Fibroblast of villous mesenchyme (primary cell): ENCODE data around the gene FOXN1. TPM values are rescaled to one million over a fixed set of nuclear protein-coding genes. Genes with fewer than 3 reads are reported as not detected.

ENCODE experiments used
- DNase-seq: peaks from one replicate; pipeline ENCODE4 v3.0.0-alpha.2; 2010; ENCODE audit warnings: low read depth
- H3K4me3 ChIP-seq: 2 replicates; pipeline ENCODE4 v1.5.1; 2011; ENCODE audit warnings: low read depth, mild to moderate bottlenecking, low read length
- total RNA-seq: library from RNA; depleted of rRNA; stranded (reverse); fragments of >200 nt; gene quantifications from 2 replicates; pipeline ENCODE4 v1.2.3, GENCODE V29; 2012
- TF ChIP-seq, protein P1 (sequence below): IDR thresholded peaks from 2 replicates; pipeline ENCODE4 v1.5.1; 2012; ENCODE audit warnings: low read depth, mild to moderate bottlenecking, low read length; ENCODE audit not compliant: insufficient read depth

The FOXN1 gene
- total RNA-seq, 1 donor = not detected

DNA sequence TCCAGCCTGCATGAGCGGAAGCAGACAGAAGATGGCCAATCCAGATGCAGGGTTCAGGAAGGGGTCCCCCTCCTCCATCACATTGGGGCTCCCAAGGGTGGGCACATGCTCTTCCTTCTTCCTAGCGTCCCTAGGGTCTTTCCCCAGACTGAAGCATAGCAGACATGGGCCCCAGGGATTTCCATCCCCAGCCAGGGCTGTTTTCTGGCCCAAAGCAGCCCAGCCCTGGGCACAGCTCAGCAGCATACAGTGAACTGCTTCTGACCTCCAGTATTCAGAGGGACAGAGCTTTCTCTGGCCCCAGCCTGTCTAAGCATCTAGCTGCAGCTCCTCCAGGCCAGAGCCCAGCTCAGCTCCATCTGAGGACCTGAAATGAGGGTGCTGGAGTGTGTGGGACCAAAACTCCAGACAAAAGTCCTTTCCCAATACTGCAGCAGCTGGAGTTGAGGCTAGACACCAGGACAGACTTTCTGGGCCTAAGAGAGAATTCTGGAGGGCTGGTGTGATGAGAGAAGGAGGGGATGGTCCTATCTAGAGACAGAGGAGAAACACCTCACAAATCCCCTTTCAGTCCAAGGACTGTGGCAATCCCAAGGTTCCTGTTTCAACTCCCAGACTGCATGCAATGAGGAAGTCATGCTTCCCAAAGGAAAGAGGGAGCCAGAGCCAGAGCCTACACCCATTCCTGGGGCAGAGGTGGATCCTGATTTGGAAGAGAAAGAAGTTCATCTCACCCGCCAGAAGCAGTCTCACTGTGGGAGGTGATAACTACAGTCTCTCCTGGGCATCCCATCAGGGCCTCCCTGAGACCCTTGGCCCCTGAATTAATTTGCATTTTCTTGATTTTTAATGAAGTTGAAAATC is 4.5 kb upstream of the FOXN1 start:
- DNase-seq = no peak
- TF ChIP-seq, protein P1, sequence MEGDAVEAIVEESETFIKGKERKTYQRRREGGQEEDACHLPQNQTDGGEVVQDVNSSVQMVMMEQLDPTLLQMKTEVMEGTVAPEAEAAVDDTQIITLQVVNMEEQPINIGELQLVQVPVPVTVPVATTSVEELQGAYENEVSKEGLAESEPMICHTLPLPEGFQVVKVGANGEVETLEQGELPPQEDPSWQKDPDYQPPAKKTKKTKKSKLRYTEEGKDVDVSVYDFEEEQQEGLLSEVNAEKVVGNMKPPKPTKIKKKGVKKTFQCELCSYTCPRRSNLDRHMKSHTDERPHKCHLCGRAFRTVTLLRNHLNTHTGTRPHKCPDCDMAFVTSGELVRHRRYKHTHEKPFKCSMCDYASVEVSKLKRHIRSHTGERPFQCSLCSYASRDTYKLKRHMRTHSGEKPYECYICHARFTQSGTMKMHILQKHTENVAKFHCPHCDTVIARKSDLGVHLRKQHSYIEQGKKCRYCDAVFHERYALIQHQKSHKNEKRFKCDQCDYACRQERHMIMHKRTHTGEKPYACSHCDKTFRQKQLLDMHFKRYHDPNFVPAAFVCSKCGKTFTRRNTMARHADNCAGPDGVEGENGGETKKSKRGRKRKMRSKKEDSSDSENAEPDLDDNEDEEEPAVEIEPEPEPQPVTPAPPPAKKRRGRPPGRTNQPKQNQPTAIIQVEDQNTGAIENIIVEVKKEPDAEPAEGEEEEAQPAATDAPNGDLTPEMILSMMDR = no peak
- H3K4me3 ChIP-seq = no peak overlapping the region

DNA sequence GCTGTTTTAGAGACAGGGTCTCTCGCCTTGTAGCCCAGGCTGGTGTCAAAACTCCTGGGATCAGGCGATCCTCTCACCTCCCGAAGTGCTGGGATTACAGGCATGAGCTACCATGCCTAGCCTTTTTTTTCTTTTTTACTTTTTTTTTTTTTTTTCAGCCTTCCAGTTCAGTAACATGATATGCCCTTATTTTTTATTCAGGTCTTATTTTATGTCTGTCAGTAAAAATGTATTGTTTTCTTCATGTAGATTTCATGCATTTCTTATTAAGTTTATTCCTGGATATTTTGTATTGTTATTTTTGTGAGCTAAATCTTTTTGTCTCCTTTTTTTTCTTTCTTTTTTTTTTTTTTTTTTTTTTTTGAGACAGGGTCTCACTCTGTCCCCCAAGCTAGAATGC is 2.7 kb upstream of the FOXN1 start:
- H3K4me3 ChIP-seq = no peak overlapping the region
- TF ChIP-seq, protein P1 = no peak
- no peak for DNase-seq

DNA sequence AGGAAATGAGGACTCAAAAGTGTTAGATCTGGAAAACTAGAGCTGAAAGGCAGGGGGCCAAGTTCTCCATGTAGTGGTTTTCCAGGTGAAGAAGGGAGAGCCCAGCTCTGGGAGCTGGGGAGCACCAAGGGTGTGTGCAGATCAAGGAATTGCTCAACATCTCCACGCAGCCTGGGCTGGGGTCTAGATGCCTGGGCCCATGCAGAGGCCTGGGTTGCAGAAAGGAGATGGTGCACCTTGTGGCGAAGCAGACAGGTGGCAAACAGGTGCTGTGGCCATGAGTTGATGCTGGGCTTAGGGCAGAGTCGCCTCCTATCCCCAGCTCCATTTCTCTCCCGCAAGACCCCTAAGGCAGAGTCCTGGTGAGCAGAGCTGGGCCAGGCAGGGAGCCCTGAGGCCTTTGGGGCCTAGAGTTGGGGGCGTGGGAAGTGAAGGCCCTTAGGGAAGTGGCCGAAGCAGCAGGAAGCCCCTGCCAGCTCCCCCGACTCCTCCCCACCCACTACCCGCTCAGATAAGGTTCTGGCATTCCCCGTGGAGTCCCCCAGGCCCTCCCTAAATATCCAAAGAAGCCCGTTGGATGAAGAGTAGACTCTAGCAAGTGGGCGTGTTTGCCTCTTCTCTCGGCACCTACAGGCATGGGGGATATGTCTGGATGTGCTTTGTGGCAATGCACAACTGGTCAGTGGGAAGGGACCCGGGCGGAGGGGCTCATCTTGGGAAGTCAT is 777 bp downstream of the FOXN1 start:
- no peak overlapping the region for H3K4me3 ChIP-seq
- no peak for DNase-seq
- TF ChIP-seq, protein P1 = no peak

DNA sequence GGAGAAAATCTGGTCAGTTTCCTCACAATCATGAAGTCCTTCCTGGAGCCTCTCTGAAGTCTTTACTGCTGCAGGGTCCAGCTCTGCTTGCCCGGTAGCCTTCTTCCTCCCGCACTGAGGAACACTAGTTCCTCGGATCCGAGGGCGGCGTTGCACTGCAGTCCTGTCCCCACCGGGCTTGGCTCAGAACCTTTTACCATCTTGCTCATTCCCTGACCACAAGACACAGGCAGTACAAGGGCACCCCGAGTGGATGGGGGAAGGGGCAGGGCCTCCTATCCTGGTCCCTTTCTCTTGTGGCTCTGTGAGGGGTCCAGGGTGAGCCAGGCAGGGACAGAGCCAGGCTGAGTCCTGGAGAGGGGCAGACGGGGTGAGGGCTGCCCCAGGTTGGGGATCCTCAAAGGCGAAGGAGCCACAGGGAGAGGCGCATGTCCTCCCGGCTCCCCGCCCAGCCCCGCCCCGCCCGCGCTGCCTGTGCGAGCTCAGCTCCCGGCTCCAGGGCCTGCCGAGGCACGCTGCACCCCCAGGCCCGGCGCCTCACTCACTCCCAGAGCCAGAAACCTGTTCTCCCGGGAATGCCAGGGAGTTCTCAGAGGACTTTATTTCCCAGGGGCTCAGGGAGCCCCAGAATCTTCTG is 1.5 kb downstream of the FOXN1 start:
- no peak overlapping the region for H3K4me3 ChIP-seq
- TF ChIP-seq, protein P1 = no peak
- DNase-seq = no peak

DNA sequence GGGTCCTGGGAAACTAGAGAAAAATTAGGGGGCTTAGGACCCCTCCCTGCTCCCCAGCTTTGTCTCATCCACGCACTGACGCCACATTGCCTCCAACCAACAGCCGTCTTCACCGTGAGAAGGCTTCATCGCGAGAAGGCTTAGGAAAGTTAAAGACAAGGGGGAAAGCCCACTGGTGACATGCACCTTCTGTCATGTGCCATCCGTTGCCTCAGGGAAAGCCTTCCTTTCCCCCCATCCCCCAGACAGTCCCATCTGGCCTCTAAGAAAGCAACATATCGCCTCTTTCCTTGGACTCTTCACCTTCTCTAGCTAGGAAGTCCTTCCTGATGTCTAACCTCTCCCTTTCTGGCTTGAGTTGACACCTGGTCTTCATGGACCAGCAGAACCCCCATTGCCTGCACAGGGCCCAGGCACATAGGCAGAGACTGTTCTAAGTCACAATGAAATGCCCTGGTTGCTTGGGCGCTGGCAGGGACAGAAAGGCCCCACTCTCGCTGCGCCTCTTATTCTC is 2.1 kb downstream of the FOXN1 start:
- H3K4me3 ChIP-seq = no peak overlapping the region
- TF ChIP-seq, protein P1 = no peak
- DNase-seq = no peak

DNA sequence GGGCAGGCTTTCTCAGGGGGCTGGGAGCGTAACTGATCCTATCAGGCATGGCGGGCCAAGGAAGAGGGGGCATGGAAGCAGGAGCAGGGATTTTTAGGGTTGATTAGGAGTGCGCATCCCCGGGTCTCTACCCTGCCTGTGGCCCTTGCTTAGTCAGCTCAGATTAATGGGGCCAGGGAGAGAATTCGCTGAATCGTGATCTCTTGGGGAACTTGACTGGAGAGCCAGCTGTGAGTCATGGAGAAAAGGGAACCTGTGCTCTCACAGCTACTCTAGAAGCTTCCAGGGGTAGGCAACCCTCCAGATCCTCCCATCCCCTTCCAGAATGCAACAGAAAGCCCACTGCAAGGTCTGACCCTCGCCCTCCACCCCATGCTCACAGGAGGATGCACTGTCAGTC is 3.6 kb downstream of the FOXN1 start:
- DNase-seq = no peak
- TF ChIP-seq, protein P1 = no peak
- H3K4me3 ChIP-seq = no peak overlapping the region
